Suppressor macrophage treated with lipopolysaccharide for 4 hours (primary cell): ENCODE measurements around the gene CUTA.

Source experiments
- DNase-seq: peaks from one replicate; pipeline ENCODE4 v3.0.0-alpha.2; 2020

Gene CUTA, protein sequence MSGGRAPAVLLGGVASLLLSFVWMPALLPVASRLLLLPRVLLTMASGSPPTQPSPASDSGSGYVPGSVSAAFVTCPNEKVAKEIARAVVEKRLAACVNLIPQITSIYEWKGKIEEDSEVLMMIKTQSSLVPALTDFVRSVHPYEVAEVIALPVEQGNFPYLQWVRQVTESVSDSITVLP

DNA sequence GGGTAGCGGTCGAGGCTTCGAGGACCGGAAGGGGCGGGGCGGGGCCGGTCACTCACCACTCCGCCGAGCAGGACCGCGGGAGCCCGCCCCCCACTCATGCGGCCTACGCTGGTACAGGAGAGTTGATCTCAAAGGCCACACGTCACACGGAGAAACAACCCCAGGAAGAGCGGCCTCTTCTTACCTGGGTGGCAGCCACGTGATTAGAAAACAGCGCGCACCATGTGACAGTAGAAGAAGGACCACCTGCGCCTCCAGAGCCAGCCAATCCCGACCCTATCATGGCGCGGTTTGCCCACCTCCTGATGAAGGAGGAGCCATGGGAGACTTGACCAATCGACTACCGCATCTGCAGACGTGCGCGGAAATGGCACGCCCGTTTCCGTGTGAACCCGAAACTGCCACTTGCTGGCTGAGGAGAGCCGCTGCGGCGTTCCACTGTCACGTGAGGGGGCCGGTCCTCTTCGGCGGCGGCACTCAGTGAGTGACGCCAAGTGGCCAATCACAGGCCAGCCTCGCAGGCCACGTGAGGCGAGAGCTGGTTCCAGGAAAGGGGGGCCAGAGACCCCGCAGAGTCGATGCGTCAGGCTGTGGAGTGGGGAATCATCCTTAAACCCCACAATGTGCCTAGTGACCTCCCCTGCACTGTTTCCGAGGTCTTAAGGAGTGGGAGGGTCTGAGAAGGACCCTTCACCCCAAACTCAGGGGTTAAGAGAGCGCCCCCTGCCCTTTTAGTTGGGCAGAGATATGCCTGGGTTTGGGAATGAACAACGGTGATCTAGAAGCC, at the start of gene CUTA:
TSS of gene CUTA (minus strand) at position 205 of the 787 bp plus-strand sequence. CDS start at position 98, 107 bp downstream.
- DNase-seq: peak; percentile 99

DNA sequence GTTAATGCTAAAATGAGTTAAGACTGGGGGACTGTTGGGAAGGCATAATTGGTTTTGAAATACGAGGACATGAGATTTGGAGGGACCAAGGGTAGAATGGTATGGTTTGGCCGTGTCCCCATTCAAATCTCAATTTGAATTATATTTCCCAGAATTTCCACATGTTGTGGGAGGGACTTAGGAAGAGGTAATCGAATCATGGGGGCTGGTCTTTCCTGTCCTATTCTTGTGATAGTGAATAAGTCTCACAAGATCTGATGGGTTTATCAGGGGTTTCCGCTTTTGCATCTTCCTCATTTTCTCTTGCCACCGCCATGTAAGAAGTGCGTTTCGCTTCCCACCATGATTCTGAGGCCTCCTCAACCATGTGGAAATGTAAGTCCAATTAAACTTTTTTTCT, 49.2 kb upstream of the CUTA start:
- DNase-seq: peak; percentile 8

DNA sequence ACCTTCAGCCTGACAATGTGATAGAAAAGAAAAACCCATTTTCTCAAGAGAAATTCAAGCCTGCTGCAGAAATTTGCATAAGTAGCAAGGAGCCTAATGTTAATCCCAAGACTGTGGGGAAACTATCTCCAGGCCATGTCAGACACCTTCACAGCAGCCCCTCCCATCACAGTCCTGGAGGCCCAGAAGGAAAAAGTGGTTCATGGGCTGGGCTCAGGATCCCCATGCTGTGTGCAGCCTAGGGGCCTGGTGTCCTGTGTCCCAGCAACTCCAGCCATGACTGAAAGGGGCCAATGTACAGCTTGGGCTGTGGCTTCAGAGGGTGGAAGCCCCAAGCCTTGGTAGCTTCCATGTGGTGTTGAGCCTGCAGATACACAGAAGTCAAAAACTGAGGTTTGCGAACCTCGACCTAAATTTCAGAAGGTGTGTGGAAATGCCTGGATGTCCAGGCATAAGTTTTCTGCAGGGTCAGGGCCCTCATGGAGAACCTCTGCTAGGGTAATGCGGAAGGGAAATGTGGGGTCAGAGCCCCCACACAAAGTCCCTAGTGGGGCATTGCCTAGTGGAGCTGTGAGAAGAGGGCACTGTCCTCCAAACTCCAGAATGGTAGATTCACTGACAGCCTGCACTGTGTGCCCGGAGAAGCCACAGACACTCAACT, 48.3 kb upstream of the CUTA start:
- DNase-seq: no peak

DNA sequence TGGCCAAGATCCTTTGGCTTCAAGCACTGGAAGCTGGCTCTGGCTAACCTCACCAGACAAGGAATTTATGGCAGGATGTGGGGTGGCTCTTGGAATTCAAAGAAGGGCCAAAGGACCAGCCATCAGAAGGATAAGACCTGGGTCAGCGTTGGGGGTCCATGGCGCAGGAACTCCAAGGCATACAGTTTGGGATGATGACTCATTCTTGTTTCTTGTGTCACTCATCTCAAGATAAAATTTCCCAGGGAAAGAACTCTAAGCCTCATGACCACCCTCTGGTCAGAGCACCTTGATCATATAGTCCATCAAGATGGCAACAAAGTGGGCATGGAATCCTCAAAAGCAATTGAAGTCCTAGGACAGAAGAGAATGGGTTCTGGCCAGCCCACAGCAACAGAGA, 41.3 kb upstream of the CUTA start:
- DNase-seq: no peak

GRCh38 chr6:33458676-33459075, 40.8 kb upstream of the CUTA start:
- DNase-seq: no peak

DNA sequence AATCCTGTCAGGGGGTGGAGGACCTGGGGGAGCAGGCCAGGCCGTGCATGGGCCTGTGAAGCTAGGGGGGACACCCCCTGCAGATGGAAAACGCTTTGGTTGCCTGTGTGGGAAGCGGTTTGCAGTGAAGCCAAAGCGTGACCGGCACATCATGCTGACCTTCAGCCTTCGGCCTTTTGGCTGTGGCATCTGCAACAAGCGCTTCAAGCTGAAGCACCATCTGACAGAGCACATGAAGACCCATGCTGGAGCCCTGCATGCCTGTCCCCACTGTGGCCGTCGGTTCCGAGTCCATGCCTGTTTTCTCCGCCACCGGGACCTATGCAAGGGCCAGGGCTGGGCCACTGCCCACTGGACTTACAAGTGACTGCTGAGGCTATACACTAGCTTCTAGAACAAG, 38.2 kb upstream of the CUTA start:
- no peak for DNase-seq

- no peak for DNase-seq
Observed at GRCh38 chr6:33455051-33455450, 37.1 kb upstream of the CUTA start.

GRCh38 chr6:33454009-33454946, 36.4 kb upstream of the CUTA start, which contains the start of gene ZBTB9:
Gene ZBTB9 (plus strand): TSS chr6:33454576. CDS start chr6:33455101, 525 bp downstream.
- DNase-seq: peak; percentile 98

DNA sequence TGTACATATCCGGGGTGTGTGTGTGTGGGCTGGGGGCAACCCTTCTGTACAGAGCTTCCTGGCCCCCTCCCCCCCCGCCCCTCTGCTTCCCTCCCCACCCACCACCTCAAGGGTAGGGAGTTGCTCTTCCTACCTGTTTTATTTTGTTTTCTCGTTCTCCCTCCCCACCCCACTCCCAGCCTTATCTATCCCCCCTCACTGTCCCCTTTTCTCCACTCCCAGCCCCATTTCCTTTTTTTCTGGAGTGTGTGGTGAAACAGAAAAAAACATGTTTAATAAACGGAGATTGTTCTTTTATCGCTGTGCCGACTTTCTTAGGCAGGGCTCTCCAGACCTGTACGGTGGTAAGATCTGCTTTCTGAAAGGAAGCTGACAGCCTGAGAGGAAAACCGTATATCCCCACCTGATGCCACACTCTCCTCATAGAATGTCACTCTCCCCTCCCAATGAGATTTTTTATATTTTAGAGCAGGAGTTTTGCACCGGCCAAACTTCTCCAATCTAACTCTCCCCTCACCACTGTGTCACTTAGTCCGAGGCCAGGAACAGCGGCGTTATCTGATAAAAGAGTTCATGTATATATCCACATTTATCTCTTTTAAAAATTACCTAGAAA, 35.6 kb upstream of the CUTA start:
- DNase-seq: no peak

DNA sequence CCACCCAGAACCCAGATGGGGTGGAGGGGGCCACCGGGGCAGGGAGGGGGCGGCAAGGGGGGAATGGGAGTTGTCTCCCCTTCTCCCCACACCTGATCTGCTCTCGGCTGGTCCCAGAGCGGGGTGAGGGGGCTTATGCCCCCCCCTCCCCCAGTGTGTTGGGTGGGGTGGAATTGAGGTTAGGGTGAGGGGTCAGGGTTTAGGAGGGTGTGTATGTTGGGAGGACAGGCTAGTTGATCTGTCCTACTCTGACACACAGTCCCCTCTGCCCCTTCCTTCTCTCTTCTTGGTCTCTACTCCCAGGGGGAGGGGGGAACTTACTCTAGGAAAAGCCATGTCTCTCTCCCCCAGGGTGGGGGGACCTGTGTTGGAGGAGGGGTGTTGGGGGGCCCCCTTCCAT, 34.6 kb upstream of the CUTA start:
- DNase-seq: no peak

- DNase-seq: no peak
Observed at GRCh38 chr6:33451606-33452005, 33.7 kb upstream of the CUTA start.

DNA sequence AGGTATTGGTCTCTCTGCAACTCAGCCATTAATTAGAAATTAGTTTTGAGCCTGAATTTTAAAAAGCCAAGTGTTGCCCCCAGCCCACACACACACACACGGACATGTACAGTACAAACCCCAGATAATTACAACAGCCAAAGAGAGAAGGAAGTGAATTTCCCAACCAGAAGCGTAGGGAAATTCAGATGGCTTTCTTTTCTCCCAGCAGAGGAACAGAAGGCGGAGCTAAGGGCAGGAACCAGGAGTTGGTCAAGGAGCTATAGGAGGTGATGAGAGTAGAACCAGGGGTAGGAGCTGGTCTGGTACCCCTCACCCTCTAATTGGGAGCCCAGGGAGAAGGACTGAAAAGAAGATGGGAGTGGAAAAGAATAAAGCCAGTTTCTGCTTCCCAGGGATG, 32.5 kb upstream of the CUTA start:
- DNase-seq: peak; percentile 80

- DNase-seq: no peak
Observed at GRCh38 chr6:33446356-33446755, 28.4 kb upstream of the CUTA start.

DNA sequence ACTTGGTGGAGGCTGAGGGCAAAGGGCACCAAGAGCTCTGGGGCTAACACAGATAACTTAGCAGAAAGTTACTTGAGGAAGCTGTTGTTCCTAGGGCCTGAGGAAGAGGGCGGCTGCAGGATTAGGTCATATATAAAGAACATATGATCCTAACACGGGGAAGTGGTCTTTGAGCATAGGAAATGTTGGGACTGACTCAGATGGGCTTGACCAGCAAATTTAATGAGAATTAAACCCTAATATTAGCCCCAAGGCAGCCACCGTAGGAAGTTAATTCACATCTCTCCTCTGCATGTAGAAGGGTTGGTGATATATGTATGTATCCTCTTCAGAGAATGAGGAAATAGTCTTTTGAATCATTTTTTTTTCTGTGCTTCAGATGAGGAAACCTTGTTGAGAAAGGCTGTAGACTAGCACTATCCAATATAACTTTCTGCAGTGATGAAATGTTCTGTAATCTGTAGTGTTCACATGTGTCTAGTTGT, 27.3 kb upstream of the CUTA start:
- DNase-seq: peak; percentile 85

DNA sequence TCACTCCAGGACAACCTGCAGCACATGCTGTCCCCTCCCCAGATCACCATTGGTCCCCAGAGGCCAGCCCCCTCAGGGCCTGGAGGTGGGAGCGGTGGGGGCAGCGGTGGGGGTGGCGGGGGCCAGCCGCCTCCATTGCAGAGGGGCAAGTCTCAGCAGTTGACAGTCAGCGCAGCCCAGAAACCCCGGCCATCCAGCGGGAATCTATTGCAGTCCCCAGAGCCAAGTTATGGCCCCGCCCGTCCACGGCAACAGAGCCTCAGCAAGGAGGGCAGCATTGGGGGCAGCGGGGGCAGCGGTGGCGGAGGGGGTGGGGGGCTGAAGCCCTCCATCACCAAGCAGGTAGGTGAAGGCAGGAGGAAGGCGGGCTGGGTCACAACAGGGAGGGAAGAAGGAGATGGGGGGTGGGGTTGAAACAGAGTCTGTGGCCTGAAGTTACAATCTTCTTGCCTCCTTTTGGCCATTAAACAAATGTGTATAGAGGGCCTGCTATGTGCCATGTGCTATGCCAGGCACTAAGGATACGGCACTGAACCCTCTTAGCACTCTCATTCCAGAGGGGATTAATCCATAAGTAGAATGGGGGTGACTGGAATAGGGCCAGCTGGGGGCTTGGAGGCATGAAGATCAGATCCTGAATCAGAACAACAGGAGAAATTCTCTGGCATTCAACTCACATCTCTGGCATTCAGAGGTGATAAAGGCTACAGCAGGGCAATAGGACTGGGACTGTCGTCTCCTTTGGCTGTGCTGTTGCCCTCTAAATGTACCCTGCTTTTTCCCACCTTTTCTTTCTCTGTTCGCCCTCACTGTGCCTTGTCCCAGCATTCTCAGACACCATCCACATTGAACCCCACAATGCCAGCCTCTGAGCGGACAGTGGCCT, 26.0 kb upstream of the CUTA start:
- no peak for DNase-seq

GRCh38 chr6:33443025-33443424, 25.1 kb upstream of the CUTA start:
- DNase-seq: no peak

GRCh38 chr6:33442283-33442682, 24.4 kb upstream of the CUTA start:
- no peak for DNase-seq

DNA sequence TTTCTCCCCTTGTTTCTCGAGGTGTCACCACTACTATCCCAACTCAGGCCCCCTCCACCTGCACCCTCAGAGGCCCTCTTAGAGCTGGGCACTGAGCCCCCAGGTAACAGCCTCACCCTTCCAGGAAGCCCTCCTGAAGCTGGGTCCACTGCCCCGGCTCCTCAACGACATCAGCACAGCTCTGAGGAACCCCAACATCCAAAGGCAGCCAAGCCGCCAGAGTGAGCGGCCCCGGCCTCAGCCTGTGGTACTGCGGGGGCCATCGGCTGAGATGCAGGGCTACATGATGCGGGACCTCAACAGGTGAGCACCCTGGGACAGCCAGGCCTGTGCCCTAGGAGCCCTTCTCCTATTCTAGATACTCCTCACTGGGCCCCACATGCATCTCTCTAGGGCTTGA, 23.6 kb upstream of the CUTA start:
- no peak for DNase-seq

DNA sequence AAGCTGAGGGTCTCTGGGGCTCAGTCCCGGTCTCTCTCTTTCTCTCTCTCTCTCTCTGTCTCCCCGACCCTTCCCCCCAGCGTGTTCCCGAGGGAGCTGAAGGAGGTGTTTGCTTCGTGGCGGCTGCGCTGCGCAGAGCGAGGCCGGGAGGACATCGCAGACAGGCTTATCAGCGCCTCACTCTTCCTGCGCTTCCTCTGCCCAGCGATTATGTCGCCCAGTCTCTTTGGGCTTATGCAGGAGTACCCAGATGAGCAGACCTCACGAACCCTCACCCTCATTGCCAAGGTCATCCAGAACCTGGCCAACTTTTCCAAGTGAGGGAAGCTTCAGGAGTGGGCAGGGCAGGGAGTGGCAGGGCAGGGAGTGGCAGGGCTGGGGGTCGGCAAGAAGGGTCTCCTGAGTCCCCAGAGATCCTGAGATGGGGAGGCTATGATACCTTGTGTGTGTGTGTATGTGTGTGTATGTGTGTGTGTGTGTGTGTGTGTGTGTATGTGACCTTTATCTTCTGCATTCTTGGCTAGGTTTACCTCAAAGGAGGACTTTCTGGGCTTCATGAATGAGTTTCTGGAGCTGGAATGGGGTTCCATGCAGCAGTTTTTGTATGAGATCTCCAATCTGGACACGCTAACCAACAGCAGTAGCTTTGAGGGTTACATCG, 22.9 kb upstream of the CUTA start:
- no peak for DNase-seq

DNA sequence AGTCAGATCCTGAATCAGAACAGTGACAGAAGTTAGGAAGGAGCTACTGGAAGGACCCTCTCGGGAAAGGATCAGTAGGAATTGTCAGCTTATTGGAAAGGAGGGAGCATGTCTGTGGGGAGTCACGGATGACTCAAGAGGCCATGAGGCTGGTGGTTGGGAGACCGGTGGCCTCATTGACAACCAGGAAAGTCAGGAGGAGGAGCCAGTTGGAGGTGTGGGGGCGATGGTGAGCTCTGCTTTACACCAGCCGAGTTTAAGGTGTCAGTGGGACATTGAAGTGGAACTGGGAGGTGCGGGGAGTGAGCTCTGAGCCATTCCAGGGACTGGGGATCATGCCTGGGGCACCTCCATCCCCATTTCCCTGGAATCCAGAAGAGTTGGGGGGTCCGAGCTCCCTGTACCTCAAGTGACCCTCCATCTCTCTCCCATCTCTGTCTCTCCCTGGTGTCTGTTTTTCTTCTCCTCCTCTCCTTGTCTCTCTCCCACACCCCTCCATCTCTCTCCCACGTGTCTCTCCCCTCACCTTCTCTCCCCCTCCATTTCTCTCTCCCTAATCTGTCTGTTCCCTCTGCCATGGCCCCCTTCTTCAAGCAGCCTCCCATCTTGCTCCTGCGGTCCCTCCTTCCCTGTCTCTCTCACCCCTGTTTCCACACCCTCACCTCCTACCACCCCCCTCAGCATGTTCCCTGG, 22.2 kb upstream of the CUTA start:
- no peak for DNase-seq
